NCI-H146 treated with DMSO at 0.1 percent for 48 hours (cell line): Measurements from ENCODE around the gene SPATA12.
A peak's percentile ranks its signal among the peaks of the same experiment; 100 is the strongest.

Source experiments
- DNase-seq: peaks from one replicate; lab custom pipeline; 2025; ENCODE audit not compliant: unreplicated experiment; lab: John Stamatoyannopoulos, UW

Gene SPATA12

GRCh38 chr3:57110798-57111197 lies 50.3 kb downstream of the SPATA12 start:
- peak; percentile 90 for DNase-seq

- DNase-seq: no peak
Observed at GRCh38 chr3:57112206-57112605, 51.7 kb downstream of the SPATA12 start.

- no peak for DNase-seq
Observed at GRCh38 chr3:57116501-57116900, 56.0 kb downstream of the SPATA12 start.

GRCh38 chr3:57118254-57118653 lies 57.8 kb downstream of the SPATA12 start:
- DNase-seq: no peak

- no peak for DNase-seq
Observed at GRCh38 chr3:57120040-57120439, 59.6 kb downstream of the SPATA12 start.

- no peak for DNase-seq
Observed at GRCh38 chr3:57120451-57121174, 60.1 kb downstream of the SPATA12 start.
